ENCODE data around the gene PRKCH. TPM values are rescaled to one million over a fixed set of nuclear protein-coding genes. Genes with fewer than 3 reads are reported as not detected.

PRKCH gene
- total RNA-seq, 1 donor from 2014 or later = 74.4 TPM

DNA sequence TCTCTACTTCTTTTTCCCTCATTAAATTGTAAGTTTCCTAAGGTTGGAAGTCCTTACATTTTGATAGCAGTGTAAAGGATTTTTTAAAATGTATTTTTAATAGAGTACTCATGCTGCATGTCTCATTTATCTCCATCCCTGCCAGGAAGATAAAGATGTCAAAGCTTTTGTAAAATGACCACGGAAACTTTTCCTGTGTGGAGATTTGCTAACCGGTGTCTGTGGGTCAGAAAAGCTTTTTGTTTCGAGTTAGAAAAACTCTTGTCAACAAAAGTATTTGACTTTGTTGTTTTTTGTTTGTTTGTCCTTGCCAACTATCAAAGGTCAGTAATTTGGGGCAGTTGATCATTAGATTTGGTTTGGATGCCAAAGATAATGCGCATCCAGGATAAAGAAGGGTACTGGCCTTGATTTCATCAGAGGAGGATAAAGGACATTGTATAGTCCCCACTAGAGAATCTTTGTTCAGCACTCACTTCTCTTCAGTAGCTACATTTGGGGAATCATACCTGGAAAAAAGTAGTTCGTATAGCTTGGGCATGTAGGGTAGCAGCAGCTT lies 217.2 kb downstream of the PRKCH start:
- ATAC-seq (no peak), DNase-seq (no peak)
- H3K27me3 ChIP-seq = no peaks in the 10 kb centered on the region
- H3K36me3 ChIP-seq = peaks cover 10% of the 10 kb centered on the region
- no peak overlapping the region for H3K4me3 ChIP-seq
- TF ChIP-seq CTCF (IDR thresholded peaks at IDR 0.05) = no peak
- H3K9me3 ChIP-seq = no peaks in the 10 kb centered on the region
- intact Hi-C loops (cut with DNase I) = loop anchor here (10.0 kb wide), 1 partner anchor 74 kb away; no protein-coding TSS in a partner anchor
- H3K27ac ChIP-seq = peak overlapping the region; percentile 53
- H3K4me1 ChIP-seq = peaks cover 29% of the 10 kb centered on the region

GRCh38 chr14:61539631-61540030 lies 218.3 kb downstream of the PRKCH start:
- Histone ChIP-seq H3K4me3 (no peak overlapping the region), H3K27me3 (no peaks in the 10 kb centered on the region), H3K36me3 (peaks cover 10% of the 10 kb centered on the region), H3K9me3 (no peaks in the 10 kb centered on the region), H3K4me1 (peaks cover 35% of the 10 kb centered on the region), H3K27ac (no peak overlapping the region)
- ATAC-seq = no peak
- TF ChIP-seq CTCF (IDR thresholded peaks at IDR 0.05) = no peak
- intact Hi-C loops (cut with DNase I) = loop anchor here (10.0 kb wide), 1 partner anchor 75 kb away; no protein-coding TSS in a partner anchor
- DNase-seq = no peak

DNA sequence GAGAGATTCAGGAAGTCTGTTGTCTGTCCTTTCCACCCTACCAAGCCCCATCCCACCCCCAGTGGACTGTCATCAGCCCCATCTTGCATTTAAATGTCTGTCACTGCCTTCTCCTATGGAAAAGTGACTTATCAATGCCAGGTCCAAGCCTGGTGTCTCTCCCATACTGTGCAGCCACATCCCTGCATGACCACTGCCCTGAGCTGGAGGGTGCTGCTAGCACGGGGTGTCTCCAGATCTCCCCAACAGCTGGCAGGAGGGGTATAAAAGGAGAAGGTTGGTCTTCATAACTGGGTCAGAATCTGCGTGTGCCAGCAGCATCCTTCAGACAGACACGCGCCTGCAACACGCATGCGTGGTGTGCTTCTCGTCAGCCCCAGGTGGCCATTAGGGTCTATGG lies 219.6 kb downstream of the PRKCH start:
- Histone ChIP-seq H3K36me3 (peaks cover 10% of the 10 kb centered on the region), H3K27me3 (no peaks in the 10 kb centered on the region), H3K4me3 (no peak overlapping the region), H3K4me1 (peaks cover 42% of the 10 kb centered on the region), H3K27ac (no peak overlapping the region), H3K9me3 (no peaks in the 10 kb centered on the region)
- intact Hi-C loops (cut with DNase I) = no loop called here
- ATAC-seq (no peak), DNase-seq (no peak)
- no peak for TF ChIP-seq CTCF (IDR thresholded peaks at IDR 0.05)

DNA sequence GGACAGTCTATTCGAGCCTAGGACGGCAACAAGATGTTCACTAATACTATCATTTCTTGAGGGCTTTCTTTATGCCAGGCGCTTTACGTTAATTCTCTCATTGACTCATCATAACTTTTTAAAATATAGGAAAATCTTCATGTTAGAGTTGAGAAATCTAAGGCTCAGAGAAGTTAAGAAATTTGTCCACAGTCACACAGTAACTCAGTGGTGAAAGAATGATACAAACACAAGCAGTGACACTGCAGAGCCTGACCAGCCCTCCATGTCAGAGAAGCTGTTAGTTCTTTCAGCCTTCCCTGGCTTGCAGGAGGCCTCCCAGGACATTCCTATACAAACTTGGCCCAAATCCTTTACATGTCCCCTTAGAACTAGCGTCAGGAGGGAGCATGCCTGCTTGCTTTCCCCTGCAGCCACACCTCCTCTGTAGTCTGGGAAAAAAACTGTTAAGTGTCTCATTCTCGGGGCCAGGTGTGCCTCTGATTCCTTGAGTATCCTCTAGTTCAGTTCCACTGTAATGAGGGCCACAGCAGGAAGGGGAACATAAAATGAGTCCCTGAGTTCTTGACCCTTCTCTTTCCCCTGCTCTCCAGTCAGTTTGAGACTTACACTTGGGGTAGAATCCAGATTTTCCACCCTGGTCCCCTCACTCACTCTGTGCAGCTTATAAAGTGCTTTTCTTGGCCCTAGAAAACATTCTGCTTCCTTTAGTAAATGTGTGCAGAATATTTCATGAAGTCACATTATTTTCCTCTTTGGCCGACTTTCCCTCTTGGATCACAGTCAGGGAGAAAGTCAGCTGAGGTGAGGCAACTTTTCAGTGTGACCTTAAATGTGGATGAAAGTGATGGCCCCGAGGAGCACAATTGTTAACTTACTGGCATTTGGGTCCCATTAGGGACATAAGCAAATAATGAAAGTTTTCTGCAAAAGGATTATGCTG lies 221.7 kb downstream of the PRKCH start:
- Histone ChIP-seq H3K27ac (peak overlapping the region; percentile 59), H3K4me3 (no peak overlapping the region), H3K27me3 (no peaks in the 10 kb centered on the region), H3K36me3 (peaks cover 16% of the 10 kb centered on the region), H3K9me3 (no peaks in the 10 kb centered on the region), H3K4me1 (peaks cover 35% of the 10 kb centered on the region)
- ATAC-seq (peak; percentile 45), DNase-seq (no peak)
- no peak for TF ChIP-seq CTCF (IDR thresholded peaks at IDR 0.05)
- intact Hi-C loops (cut with DNase I) = no loop called here

DNA sequence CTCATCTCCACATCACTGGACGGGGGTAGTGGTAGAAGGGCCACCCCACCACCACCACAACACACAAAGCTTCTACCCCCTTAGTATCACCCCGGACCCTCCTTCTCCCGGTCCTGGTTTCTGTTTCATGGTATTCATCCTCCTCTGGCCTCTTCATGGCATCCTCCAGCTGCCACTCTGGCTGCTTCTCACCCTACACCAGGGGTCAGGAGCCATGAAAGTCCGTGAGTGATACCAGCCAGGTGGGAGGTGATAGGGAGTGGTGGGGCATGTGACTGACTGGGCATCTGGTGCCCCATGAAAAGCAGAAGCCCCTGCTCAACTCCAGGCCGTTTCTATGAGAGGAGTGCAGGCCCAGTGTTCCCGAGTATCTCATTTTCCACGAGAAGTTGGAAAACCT lies 222.6 kb downstream of the PRKCH start:
- Histone ChIP-seq H3K4me1 (peaks cover 28% of the 10 kb centered on the region), H3K36me3 (peaks cover 24% of the 10 kb centered on the region), H3K27ac (peak overlapping the region; percentile 59), H3K4me3 (no peak overlapping the region), H3K9me3 (no peaks in the 10 kb centered on the region), H3K27me3 (no peaks in the 10 kb centered on the region)
- no peak for TF ChIP-seq CTCF (IDR thresholded peaks at IDR 0.05)
- ATAC-seq (no peak), DNase-seq (no peak)
- intact Hi-C loops (cut with DNase I) = no loop called here
